HFFc6 (cell line): ENCODE measurements around the gene TBC1D2B. TPM values are rescaled to one million over a fixed set of nuclear protein-coding genes. Genes with fewer than 3 reads are reported as not detected.

Experiments
- DNase-seq: peaks from one replicate; pipeline ENCODE4 v3.0.0-alpha.2; 2018
- H3K27ac Mint-ChIP-seq: 2 replicates; pipeline ENCODE4 v1.8.0; 2020; ENCODE audit warnings: mild to moderate bottlenecking, mixed read lengths
- H3K27me3 Mint-ChIP-seq: 2 replicates; pipeline ENCODE4 v1.8.0; 2021; ENCODE audit warnings: mild to moderate bottlenecking, moderate library complexity, mixed read lengths; ENCODE audit not compliant: insufficient read depth
- H3K36me3 Mint-ChIP-seq: 2 replicates; pipeline ENCODE4 v1.8.0; 2021; ENCODE audit warnings: low read depth, mixed read lengths
- H3K4me1 Mint-ChIP-seq: 2 replicates; pipeline ENCODE4 v1.8.0; 2020; ENCODE audit warnings: low read depth, mixed read lengths
- H3K4me3 Mint-ChIP-seq: 2 replicates; pipeline ENCODE4 v1.8.0; 2020; ENCODE audit warnings: mild to moderate bottlenecking, moderate library complexity, mixed read lengths
- H3K9me3 Mint-ChIP-seq: 2 replicates; pipeline ENCODE4 v1.8.0; 2020; ENCODE audit warnings: mild to moderate bottlenecking, mixed read lengths
- CTCF ChIP-seq: fragments of 200-600 bp; sonication (generic); IDR thresholded peaks from 2 replicates; pipeline ENCODE4 v1.5.0; 2021; ENCODE audit warnings: antibody characterized with exemption, mild to moderate bottlenecking
- total RNA-seq, 6 experiments: library from RNA; stranded (reverse); fragmentation: NEBNext Ultra II Directional; extraction: Animal tissue kit (Norgen Biotek cat#: 25700); gene quantifications; 2 replicates in 1 of 6; 3 replicates in 5 of 6; pipeline ENCODE4 v1.2.3, GENCODE V29; 2021

Gene TBC1D2B
- total RNA-seq, 6 experiments from 2014 or later, result 34.1 to 42.5 (median 38.0) TPM

GRCh38 chr15:78069462-78070029, 8.0 kb downstream of the TBC1D2B start:
- H3K27me3 Mint-ChIP-seq, result no peaks in the 10 kb centered on the region; the same call in 1 of the 2 replicates
- H3K4me3 Mint-ChIP-seq, result peak overlapping the region; percentile 61
- H3K27ac Mint-ChIP-seq, result no peak overlapping the region
- peaks cover 9% of the 10 kb centered on the region; the same call in 1 of the 2 replicates for H3K36me3 Mint-ChIP-seq
- TF ChIP-seq CTCF, result peak; percentile 14; the same call in 1 of the 2 replicates
- no peak for DNase-seq
- H3K9me3 Mint-ChIP-seq, result no peaks in the 10 kb centered on the region
- peaks cover 32% of the 10 kb centered on the region for H3K4me1 Mint-ChIP-seq

GRCh38 chr15:78069052-78069414, 8.5 kb downstream of the TBC1D2B start:
- no peak overlapping the region; the same call in none of the 2 replicates for H3K4me3 Mint-ChIP-seq
- H3K27me3 Mint-ChIP-seq, result no peaks in the 10 kb centered on the region
- DNase-seq, result no peak
- TF ChIP-seq CTCF, result no peak; the same call in 1 of the 2 replicates
- H3K9me3 Mint-ChIP-seq, result no peaks in the 10 kb centered on the region
- H3K27ac Mint-ChIP-seq, result no peak overlapping the region
- H3K36me3 Mint-ChIP-seq, result peaks cover 4% of the 10 kb centered on the region; the same call in 1 of the 2 replicates
- H3K4me1 Mint-ChIP-seq, result peaks cover 27% of the 10 kb centered on the region

GRCh38 chr15:78067328-78068228, 9.9 kb downstream of the TBC1D2B start:
- TF ChIP-seq CTCF, result no peak
- Mint-ChIP-seq H3K27me3 (no peaks in the 10 kb centered on the region), H3K27ac (no peak overlapping the region), H3K4me3 (no peak overlapping the region; the same call in 1 of the 2 replicates), H3K4me1 (peaks cover 16% of the 10 kb centered on the region), H3K9me3 (no peaks in the 10 kb centered on the region), H3K36me3 (0 out of 2 replicates have a peak, but pooled peaks cover 4% of the 10 kb centered on the region)
- DNase-seq, result peak; percentile 44

- no peak overlapping the region; the same call in 1 of the 2 replicates for H3K4me3 Mint-ChIP-seq
- H3K9me3 Mint-ChIP-seq, result no peaks in the 10 kb centered on the region
- no peak overlapping the region for H3K27ac Mint-ChIP-seq
- H3K4me1 Mint-ChIP-seq, result peaks cover 3% of the 10 kb centered on the region
- DNase-seq, result no peak
- H3K27me3 Mint-ChIP-seq, result no peaks in the 10 kb centered on the region
- TF ChIP-seq CTCF, result no peak
- 0 out of 2 replicates have a peak, but pooled peaks cover under 1% of the 10 kb centered on the region for H3K36me3 Mint-ChIP-seq
These were observed 11.3 kb downstream of the TBC1D2B start for GRCh38 chr15:78065973-78066946.

GRCh38 chr15:78065284-78065872, 12.1 kb downstream of the TBC1D2B start:
- Mint-ChIP-seq H3K27ac (no peak overlapping the region), H3K27me3 (no peaks in the 10 kb centered on the region), H3K4me3 (no peak overlapping the region; the same call in 1 of the 2 replicates), H3K36me3 (no peaks in the 10 kb centered on the region), H3K4me1 (no peaks in the 10 kb centered on the region), H3K9me3 (no peaks in the 10 kb centered on the region)
- peak; percentile 98 for DNase-seq
- no peak for TF ChIP-seq CTCF
